Smooth muscle cell (in vitro differentiated cells): ENCODE results near the gene ABCB8. TPM values are rescaled to one million over a fixed set of nuclear protein-coding genes. Genes with fewer than 3 reads are reported as not detected.

Source experiments
- DNase-seq: peaks from one replicate; lab custom pipeline; 2025; ENCODE audit not compliant: unreplicated experiment; lab: John Stamatoyannopoulos, UW
- H2AFZ ChIP-seq: fragments of 200-600 bp; sonication (generic); 2 replicates; pipeline ENCODE4 v1.6.0; 2016; ENCODE audit warnings: antibody characterized with exemption, low read depth, mild to moderate bottlenecking
- H3F3A ChIP-seq: fragments of 200-600 bp; sonication (generic); 2 replicates; pipeline ENCODE4 v1.6.0; 2017; ENCODE audit warnings: antibody characterized with exemption, low read depth
- H3K27ac ChIP-seq: fragments of 200-600 bp; sonication (generic); 2 replicates; pipeline ENCODE4 v1.5.1; 2016; ENCODE audit warnings: low read depth, mild to moderate bottlenecking
- H3K27me3 ChIP-seq: fragments of 200-600 bp; sonication (generic); 2 replicates; pipeline ENCODE4 v1.6.1; 2016; ENCODE audit warnings: low read depth, mild to moderate bottlenecking
- H3K36me3 ChIP-seq: fragments of 200-600 bp; sonication (generic); 2 replicates; pipeline ENCODE4 v1.5.1; 2016; ENCODE audit warnings: low read depth
- H3K4me1 ChIP-seq: fragments of 200-600 bp; sonication (generic); 2 replicates; pipeline ENCODE4 v1.5.1; 2016; ENCODE audit warnings: low read depth
- H3K4me2 ChIP-seq: fragments of 200-600 bp; sonication (generic); 2 replicates; pipeline ENCODE4 v1.6.0; 2016; ENCODE audit warnings: mild to moderate bottlenecking
- H3K4me3 ChIP-seq: fragments of 200-600 bp; sonication (generic); 2 replicates; pipeline ENCODE4 v1.5.1; 2016; ENCODE audit warnings: mild to moderate bottlenecking
- H3K79me2 ChIP-seq: fragments of 200-600 bp; sonication (generic); 2 replicates; pipeline ENCODE4 v1.6.0; 2016; ENCODE audit warnings: low read depth, mild to moderate bottlenecking
- H3K9ac ChIP-seq: fragments of 200-600 bp; sonication (generic); 2 replicates; pipeline ENCODE4 v1.6.0; 2016; ENCODE audit warnings: low read depth
- H3K9me3 ChIP-seq: fragments of 200-600 bp; sonication (generic); replicated peaks from 2 replicates; pipeline ENCODE4 v1.5.1; 2016; ENCODE audit warnings: low read depth
- H4K20me1 ChIP-seq: fragments of 200-600 bp; sonication (generic); 2 replicates; pipeline ENCODE4 v1.6.0; 2016; ENCODE audit warnings: low read depth
- CTCF ChIP-seq: fragments of 200-600 bp; sonication (generic); IDR thresholded peaks from 2 replicates; pipeline ENCODE4 v1.5.1; 2017; ENCODE audit warnings: borderline replicate concordance, mild to moderate bottlenecking, antibody characterized with exemption; ENCODE audit not compliant: insufficient read depth, poor library complexity, severe bottlenecking
- WGBS: methylation state at CpG from one replicate; pipeline ENCODE4 v1.1.7; 2016; ENCODE audit warnings: low lambda C conversion rate; 5-methylcytosine and 5-hydroxymethylcytosine counted together
- polyA plus RNA-seq: library from polyadenylated mRNA; unstranded; fragments of >200 nt; fragmentation: Nextera tagmentation; extraction: Ambion mirVana; gene quantifications from 2 replicates; pipeline ENCODE4 v1.2.1, GENCODE V29; 2016
- total RNA-seq: library from RNA; depleted of rRNA; stranded (reverse); fragments of >200 nt; gene quantifications from 2 replicates; pipeline ENCODE4 v1.2.3, GENCODE V29; 2014

Gene ABCB8
- total and polyA plus RNA-seq, 2 experiments from 2014 or later = 23.4 to 24.2 TPM

GRCh38 chr7:151008511-151009323 is 19.5 kb upstream of the ABCB8 start:
- Histone ChIP-seq H3K4me1 (peaks cover 24% of the 10 kb centered on the region), H3F3A (peaks cover 6% of the 10 kb centered on the region), H3K4me3 (no peak overlapping the region), H3K27me3 (no peaks in the 10 kb centered on the region), H2AFZ (no peak overlapping the region), H3K79me2 (no peaks in the 10 kb centered on the region), H3K27ac (no peak overlapping the region), H3K9me3 (no peaks in the 10 kb centered on the region), H4K20me1 (no peaks in the 10 kb centered on the region), H3K9ac (no peak overlapping the region), H3K4me2 (peak overlapping the region; percentile 56), H3K36me3 (no peaks in the 10 kb centered on the region)
- WGBS = 35% methylated on average over 28 of the region's 40 CpGs
- peak; percentile 88 for TF ChIP-seq CTCF
- no peak for DNase-seq

DNA sequence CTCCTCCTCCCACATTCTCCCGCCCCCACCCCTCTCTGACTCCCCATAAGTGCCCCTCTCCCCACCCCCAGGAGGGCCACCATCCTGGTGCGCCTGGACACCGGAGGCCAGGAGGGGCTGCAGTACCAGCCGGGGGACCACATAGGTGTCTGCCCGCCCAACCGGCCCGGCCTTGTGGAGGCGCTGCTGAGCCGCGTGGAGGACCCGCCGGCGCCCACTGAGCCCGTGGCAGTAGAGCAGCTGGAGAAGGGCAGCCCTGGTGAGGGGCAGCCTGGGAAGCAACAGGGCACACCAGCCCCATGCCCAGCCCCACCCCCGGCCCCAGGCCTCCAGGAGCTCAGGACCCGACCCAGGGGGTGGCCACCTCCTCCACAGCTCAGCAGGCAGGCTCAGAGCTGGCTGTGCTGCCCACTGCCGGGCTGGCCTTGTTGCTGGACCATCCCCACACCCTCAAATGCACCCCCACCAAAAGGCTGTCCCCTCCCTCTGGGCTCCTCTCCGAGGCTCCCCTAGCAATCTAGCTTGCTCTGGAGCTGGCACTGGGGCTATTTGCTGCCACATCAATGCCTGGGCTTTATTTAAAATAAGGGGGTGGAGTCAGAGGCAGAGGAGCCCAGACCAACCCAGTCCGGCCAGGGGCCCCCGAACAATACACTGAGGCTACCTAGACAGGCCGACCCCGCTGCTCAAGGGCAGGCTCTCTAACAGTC is 18.8 kb upstream of the ABCB8 start:
- Histone ChIP-seq H3K27ac (no peak overlapping the region), H3K36me3 (no peaks in the 10 kb centered on the region), H3K27me3 (no peaks in the 10 kb centered on the region), H2AFZ (peak overlapping the region; percentile 68), H3K4me3 (no peak overlapping the region), H3K4me2 (peak overlapping the region; percentile 82), H3K9ac (no peak overlapping the region), H3F3A (peaks cover 6% of the 10 kb centered on the region), H3K79me2 (no peaks in the 10 kb centered on the region), H3K4me1 (peaks cover 24% of the 10 kb centered on the region), H4K20me1 (no peaks in the 10 kb centered on the region), H3K9me3 (no peaks in the 10 kb centered on the region)
- DNase-seq = no peak
- WGBS = 78% methylated on average over 22 of the region's 22 CpGs
- TF ChIP-seq CTCF = no peak

DNA sequence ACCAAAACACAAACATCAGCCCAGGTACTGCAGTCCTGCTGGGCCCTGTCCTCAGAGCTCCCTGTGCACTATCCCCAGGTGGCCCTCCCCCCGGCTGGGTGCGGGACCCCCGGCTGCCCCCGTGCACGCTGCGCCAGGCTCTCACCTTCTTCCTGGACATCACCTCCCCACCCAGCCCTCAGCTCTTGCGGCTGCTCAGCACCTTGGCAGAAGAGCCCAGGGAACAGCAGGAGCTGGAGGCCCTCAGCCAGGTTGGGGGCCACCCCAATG is 18.3 kb upstream of the ABCB8 start:
- peak overlapping the region; percentile 68 for H2AFZ ChIP-seq
- no peaks in the 10 kb centered on the region for H3K9me3 ChIP-seq
- H3K4me3 ChIP-seq = peak overlapping the region; percentile 37
- H3F3A ChIP-seq = peaks cover 6% of the 10 kb centered on the region
- H3K27ac ChIP-seq = peak overlapping the region; percentile 34
- H3K4me1 ChIP-seq = peaks cover 24% of the 10 kb centered on the region
- H4K20me1 ChIP-seq = no peaks in the 10 kb centered on the region
- H3K79me2 ChIP-seq = no peaks in the 10 kb centered on the region
- TF ChIP-seq CTCF = no peak
- DNase-seq = no peak
- no peak overlapping the region for H3K9ac ChIP-seq
- peak overlapping the region; percentile 82 for H3K4me2 ChIP-seq
- H3K36me3 ChIP-seq = no peaks in the 10 kb centered on the region
- H3K27me3 ChIP-seq = no peaks in the 10 kb centered on the region
- WGBS = 84% methylated on average over 7 of the region's 7 CpGs
